ENCODE data around the gene FAM76A. TPM values are rescaled to one million over a fixed set of nuclear protein-coding genes. Genes with fewer than 3 reads are reported as not detected.

Gene FAM76A
- total and polyA plus RNA-seq, 7 donors = 2.7 to 10.7 (median 7.6) TPM

GRCh38 chr1:27719286-27720251 is 6.2 kb upstream of the FAM76A start:
- H3K27ac ChIP-seq = no peak overlapping the region
- peaks cover 0 to 11% (median 5%) of the 10 kb centered on the region in 3 donors for H3K27me3 ChIP-seq (ENCODE audit: insufficient read depth in 3 of 3, low read length in 2 of 3)
- no peaks in the 10 kb centered on the region for H3K9me3 ChIP-seq
- 48 to 61% (median 53%) methylated on average over 5 of the region's 5 CpGs for WGBS, 3 donors
- no peak for TF ChIP-seq CTCF (IDR thresholded peaks at IDR 0.05)
- H3K36me3 ChIP-seq (ENCODE audit: insufficient read depth in 1 of 2, low read depth in 1 of 2) = no peaks in the 10 kb centered on the region
- intact Hi-C loops (cut with DNase I) = loop anchor here (5.0 to 10.0 kb wide), 2 partner anchors 45 to 47 kb away; partner anchors contain the start of gene IFI6 (in 2 of the 2)
- no peak overlapping the region for H3K4me3 ChIP-seq
- DNase-seq (no peak), ATAC-seq (no peak)
- no peaks in the 10 kb centered on the region for H3K4me1 ChIP-seq

- H3K4me1 ChIP-seq = peaks cover 18% of the 10 kb centered on the region
- ATAC-seq (no peak), DNase-seq (peak; percentile 36 to 55)
- peaks cover 3 to 22% of the 10 kb centered on the region in 2 donors for H3K36me3 ChIP-seq (ENCODE audit: insufficient read depth in 1 of 2, low read depth in 1 of 2)
- H3K27ac ChIP-seq = peak overlapping the region; percentile 76
- peak overlapping the region; percentile 95 for H3K4me3 ChIP-seq
- WGBS, 3 donors = 26 to 45% (median 29%) methylated on average over 9 of the region's 9 CpGs
- no peaks in the 10 kb centered on the region for H3K9me3 ChIP-seq
- intact Hi-C loops (cut with DNase I) = loop anchor here (5.0 to 10.0 kb wide), 3 partner anchors 47 to 53 kb away; partner anchors contain the start of genes IFI6 (in 2 of the 2) and STX12 (in 1 of the 2)
- no peak for TF ChIP-seq CTCF (IDR thresholded peaks at IDR 0.05)
- H3K27me3 ChIP-seq (ENCODE audit: insufficient read depth in 3 of 3, low read length in 2 of 3) = no peaks in the 10 kb centered on the region
These were observed 794 bp upstream of the FAM76A start for GRCh38 chr1:27724961-27725373.

- DNase-seq (peak; percentile 54 to 75), ATAC-seq (peak; percentile 15 to 40 (median 27))
These were observed 648 bp downstream of the FAM76A start for GRCh38 chr1:27726173-27727044.

More at GRCh38 chr1:27726173-27727044, 648 bp downstream of the FAM76A start:
- no peak for TF ChIP-seq CTCF (IDR thresholded peaks at IDR 0.05)
- intact Hi-C loops (cut with DNase I) = loop anchor here (5.0 to 10.0 kb wide), 2 partner anchors 46 to 52 kb away; partner anchors contain the start of genes IFI6 (in 1 of the 2) and STX12 (in 1 of the 2)
- peak overlapping the region; percentile 94 for H3K27ac ChIP-seq
- H3K4me3 ChIP-seq = peak overlapping the region; percentile 95
- peaks cover 3 to 35% of the 10 kb centered on the region in 2 donors for H3K36me3 ChIP-seq (ENCODE audit: insufficient read depth in 1 of 2, low read depth in 1 of 2)
- no peaks in the 10 kb centered on the region for H3K9me3 ChIP-seq
- peaks cover 18% of the 10 kb centered on the region for H3K4me1 ChIP-seq
- WGBS, 3 donors = 0% methylated on average over 31 to 46 of the region's 46 CpGs
- no peaks in the 10 kb centered on the region for H3K27me3 ChIP-seq (ENCODE audit: insufficient read depth in 3 of 3, low read length in 2 of 3)
